ENCODE data around the gene POLR3E.

DNA sequence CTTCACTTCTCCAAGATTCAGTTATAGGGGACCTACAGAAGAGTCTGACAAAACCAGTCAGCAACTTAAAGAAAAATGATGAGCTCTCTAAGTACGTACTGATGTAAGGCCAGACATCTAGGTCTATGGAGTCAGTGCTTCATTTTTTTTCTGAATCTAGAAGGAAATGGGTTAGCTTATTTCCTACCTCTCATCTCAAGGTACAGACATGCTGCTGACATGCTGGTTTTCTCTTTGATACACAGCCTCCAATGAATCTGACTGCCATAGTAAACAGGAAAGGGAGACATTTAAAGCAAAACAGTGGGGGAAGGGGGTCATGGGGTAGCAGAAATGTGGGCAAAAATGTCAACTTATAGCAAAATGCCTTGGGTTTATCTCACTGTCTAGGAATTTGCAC, 60.8 kb downstream of the POLR3E start:
- TF ChIP-seq, protein P1, sequence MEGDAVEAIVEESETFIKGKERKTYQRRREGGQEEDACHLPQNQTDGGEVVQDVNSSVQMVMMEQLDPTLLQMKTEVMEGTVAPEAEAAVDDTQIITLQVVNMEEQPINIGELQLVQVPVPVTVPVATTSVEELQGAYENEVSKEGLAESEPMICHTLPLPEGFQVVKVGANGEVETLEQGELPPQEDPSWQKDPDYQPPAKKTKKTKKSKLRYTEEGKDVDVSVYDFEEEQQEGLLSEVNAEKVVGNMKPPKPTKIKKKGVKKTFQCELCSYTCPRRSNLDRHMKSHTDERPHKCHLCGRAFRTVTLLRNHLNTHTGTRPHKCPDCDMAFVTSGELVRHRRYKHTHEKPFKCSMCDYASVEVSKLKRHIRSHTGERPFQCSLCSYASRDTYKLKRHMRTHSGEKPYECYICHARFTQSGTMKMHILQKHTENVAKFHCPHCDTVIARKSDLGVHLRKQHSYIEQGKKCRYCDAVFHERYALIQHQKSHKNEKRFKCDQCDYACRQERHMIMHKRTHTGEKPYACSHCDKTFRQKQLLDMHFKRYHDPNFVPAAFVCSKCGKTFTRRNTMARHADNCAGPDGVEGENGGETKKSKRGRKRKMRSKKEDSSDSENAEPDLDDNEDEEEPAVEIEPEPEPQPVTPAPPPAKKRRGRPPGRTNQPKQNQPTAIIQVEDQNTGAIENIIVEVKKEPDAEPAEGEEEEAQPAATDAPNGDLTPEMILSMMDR (IDR thresholded peaks at IDR 0.05) = no peak
- TF ChIP-seq EZH2 (IDR thresholded peaks at IDR 0.05; ENCODE audit: borderline replicate concordance, insufficient read depth, low read depth, low read length, poor library complexity, severe bottlenecking) = no peak

Measured in B cell (primary cell).